ENCODE results near the gene NFIA. TPM values are rescaled to one million over a fixed set of nuclear protein-coding genes. Genes with fewer than 3 reads are reported as not detected.

NFIA gene
- total and polyA plus RNA-seq, 2 of the 13 experiments (the other 11 are each of a cell fraction or from before 2014, with no cell fraction given), result 14.7 to 28.5 TPM

- TF ChIP-seq ZBTB4 (CRISPR knock-in tag; IDR thresholded peaks at IDR 0.05; ENCODE audit: borderline replicate concordance) (0 out of 2 replicates have a peak, but pooled peaks have one; percentile 25), SMAD9 (CRISPR knock-in tag; IDR thresholded peaks at IDR 0.05) (no peak), EZH2 (conservative IDR thresholded peaks at IDR 0.05; ENCODE audit: low read depth, low read length) (peak; percentile 73; the same call in 1 of the 2 replicates), ZSCAN21 (CRISPR knock-in tag; IDR thresholded peaks at IDR 0.05; ENCODE audit: borderline replicate concordance) (peak; percentile 55; the same call in 1 of the 2 replicates)
These were observed 39.8 kb upstream of the NFIA start (continued) for GRCh38 chr1:61042466-61043009.

GRCh38 chr1:61043010-61043820 is 39.1 kb upstream of the NFIA start:
- Histone ChIP-seq H3K4me3 (replicated peaks in 1 of 3; ENCODE audit: insufficient read depth in 1 of 3, low read depth in 2 of 3, low read length in 3 of 3) (peak overlapping the region; percentile 26 to 75 (median 52); a peak in 5 of 6 replicates), H3K27me3 (ENCODE audit: control insufficient read depth in 1 of 2, insufficient read depth in 2 of 2, low read length in 2 of 2) (peaks cover 2 to 16% of the 10 kb centered on the region in 2 experiments; a peak in 4 of 5 replicates), H3K9me3 (ENCODE audit: low read length) (no peaks in the 10 kb centered on the region), H3K4me1 (ENCODE audit: insufficient read depth, low read length) (peaks cover 6% of the 10 kb centered on the region; the same call in 1 of the 2 replicates), H3K4me2 (ENCODE audit: low read depth, low read length) (peak overlapping the region; percentile 99), H3K36me3 (replicated peaks in 1 of 2; ENCODE audit: control insufficient read depth in 1 of 2, insufficient read depth in 2 of 2, low read length in 2 of 2) (no peaks in the 10 kb centered on the region), H2AFZ (ENCODE audit: low read length) (peak overlapping the region; percentile 50), H3K79me2 (ENCODE audit: insufficient read depth, low read length) (no peaks in the 10 kb centered on the region), H4K20me1 (ENCODE audit: insufficient read depth, low read length) (no peaks in the 10 kb centered on the region; the same call in 1 of the 2 replicates), H3K27ac (ENCODE audit: extremely low read length, insufficient read depth, low read length) (no peak overlapping the region), H3K9ac (ENCODE audit: insufficient read depth, low read depth, low read length) (peak overlapping the region; percentile 45; the same call in 1 of the 2 replicates)
- in situ Hi-C loops (cut with HindIII; ENCODE audit: extremely low pct_ligation_motif_present, low pct_unique_long_range_greater_than_20kb), result loop anchor here (5.0 kb wide), 2 partner anchors 66 to 191 kb away; no protein-coding TSS in a partner anchor
- no TSS peak for BruUV-seq (replicated peaks)
- ChIA-PET POLR2A (no interaction called here), CTCF (ENCODE audit: low intra/inter-chr PET ratio, low total read pairs) (interaction anchor here (0.7 to 1.2 kb wide), 2 partner anchors 64 to 195 kb away, joined by 3 to 8 read pairs; no protein-coding TSS in a partner anchor)
- DNase-seq (ENCODE audit: low spot score) (peak; percentile 37), ATAC-seq (peak; percentile 99), FAIRE-seq (peak; percentile 28)
- intact Hi-C loops (cut with micrococcal nuclease; ENCODE audit: unreplicated experiment), result loop anchor here (2.0 to 5.0 kb wide), 4 partner anchors 64 to 1066 kb away; no protein-coding TSS in a partner anchor
- WGBS (ENCODE audit: low lambda C conversion rate), result 80% methylated on average over 39 of the region's 85 CpGs
- 0 out of 2 replicates have a peak, but pooled peaks have one; percentile 36 for TF ChIP-seq ZFP90 (CRISPR knock-in tag; IDR thresholded peaks at IDR 0.05; ENCODE audit: borderline replicate concordance)
- TF ChIP-seq ZNF570 (CRISPR knock-in tag; IDR thresholded peaks at IDR 0.05; ENCODE audit: borderline replicate concordance), result no peak
- TF ChIP-seq ZNF749 (CRISPR knock-in tag; IDR thresholded peaks at IDR 0.05; ENCODE audit: borderline replicate concordance), result 0 out of 2 replicates have a peak, but pooled peaks have one; percentile 34
- TF ChIP-seq PATZ1 (CRISPR knock-in tag; IDR thresholded peaks at IDR 0.05), result 0 out of 2 replicates have a peak, but pooled peaks have one; percentile 29
- 0 out of 2 replicates have a peak, but pooled peaks have one; percentile 58 for TF ChIP-seq ZNF792 (CRISPR knock-in tag; IDR thresholded peaks at IDR 0.05)
- TF ChIP-seq ZNF350 (CRISPR knock-in tag; IDR thresholded peaks at IDR 0.05; ENCODE audit: borderline replicate concordance, low read depth), result peak; percentile 27; the same call in 1 of the 2 replicates
- TF ChIP-seq PTBP1 (IDR thresholded peaks at IDR 0.05; ENCODE audit: low read depth, low read length, poor library complexity, severe bottlenecking), result peak; percentile 37
- TF ChIP-seq KDM2A (CRISPR knock-in tag; IDR thresholded peaks at IDR 0.05; ENCODE audit: borderline replicate concordance, low read depth), result peak; percentile 86
- TF ChIP-seq KDM3A (CRISPR knock-in tag; IDR thresholded peaks at IDR 0.05; ENCODE audit: low read depth), result peak; percentile 63; the same call in 1 of the 2 replicates
- peak; percentile 88 for TF ChIP-seq RAD21 (CRISPR knock-in tag; IDR thresholded peaks at IDR 0.05)
- TF ChIP-seq NRL (CRISPR knock-in tag; IDR thresholded peaks at IDR 0.05; ENCODE audit: borderline replicate concordance), result peak; percentile 78
